AG10803 (cell line): ENCODE measurements around the gene GJC2.
"Not testable (repeated sequence)": the region's sequence is repeated elsewhere in the genome, so short reads cannot be mapped to it uniquely, and the experiment has no call there.

Experiments used
- DNase-seq: peaks from one replicate; pipeline ENCODE4 v3.0.0; 2010; ENCODE audit warnings: low read depth
- H3K4me3 ChIP-seq: 2 replicates; pipeline ENCODE4 v1.5.1; 2011; ENCODE audit warnings: mild to moderate bottlenecking, low read length, control low read depth
- TF ChIP-seq, protein P1 (sequence below): conservative IDR thresholded peaks from 2 replicates; pipeline ENCODE4 v1.5.1; 2011; ENCODE audit warnings: mild to moderate bottlenecking, low read length, control low read depth, inconsistent platforms

Gene GJC2

DNA sequence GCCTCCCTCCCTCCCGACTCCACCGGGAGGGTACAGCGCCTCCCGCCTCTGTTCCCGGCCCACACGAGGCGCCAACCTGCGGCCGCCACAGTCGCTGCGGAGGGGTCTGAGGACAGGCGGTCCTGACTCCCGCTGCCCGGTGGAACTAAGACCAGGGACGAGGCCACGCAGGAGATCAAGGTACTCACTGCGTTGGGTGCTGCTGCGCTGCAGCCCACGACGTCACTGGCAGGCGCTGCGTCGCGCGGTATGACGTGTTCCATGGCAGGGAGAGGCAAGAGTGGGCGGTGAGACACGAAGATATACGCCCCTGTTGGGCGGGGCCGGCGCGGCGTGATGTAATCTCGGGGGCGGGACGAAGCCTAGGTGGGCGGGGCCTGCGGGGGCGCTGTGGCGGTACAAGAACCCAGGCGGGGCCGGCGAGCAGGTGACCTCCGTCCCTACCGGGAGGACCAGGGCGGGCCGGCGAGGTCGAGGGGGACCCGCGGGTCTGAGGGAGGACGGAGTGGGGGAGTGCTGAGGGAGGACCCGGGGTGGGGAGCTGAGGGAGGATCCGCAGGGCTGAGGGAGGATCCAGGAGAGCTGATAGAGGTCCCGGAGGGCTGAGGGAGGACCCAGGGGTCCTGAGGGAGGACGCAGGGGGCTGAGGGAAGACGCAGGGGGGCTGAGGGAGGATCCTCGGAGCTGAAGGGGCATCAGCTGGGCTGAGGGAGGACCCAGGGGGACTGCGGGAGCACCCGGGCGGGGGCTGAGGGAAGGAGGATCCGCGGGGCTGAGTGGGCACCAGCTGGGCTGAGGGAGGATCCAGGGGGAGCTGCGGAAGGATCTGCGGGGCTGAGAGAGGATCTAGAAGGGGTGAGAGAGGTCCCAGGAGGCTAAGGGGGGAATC is 40.4 kb upstream of the GJC2 start, which contains the start of gene MRPL55:
TSS of gene MRPL55 (minus strand) at position 227 of the 889 bp plus-strand sequence. CDS start 1,039 bp downstream, outside the sequence.
- TF ChIP-seq, protein P1, sequence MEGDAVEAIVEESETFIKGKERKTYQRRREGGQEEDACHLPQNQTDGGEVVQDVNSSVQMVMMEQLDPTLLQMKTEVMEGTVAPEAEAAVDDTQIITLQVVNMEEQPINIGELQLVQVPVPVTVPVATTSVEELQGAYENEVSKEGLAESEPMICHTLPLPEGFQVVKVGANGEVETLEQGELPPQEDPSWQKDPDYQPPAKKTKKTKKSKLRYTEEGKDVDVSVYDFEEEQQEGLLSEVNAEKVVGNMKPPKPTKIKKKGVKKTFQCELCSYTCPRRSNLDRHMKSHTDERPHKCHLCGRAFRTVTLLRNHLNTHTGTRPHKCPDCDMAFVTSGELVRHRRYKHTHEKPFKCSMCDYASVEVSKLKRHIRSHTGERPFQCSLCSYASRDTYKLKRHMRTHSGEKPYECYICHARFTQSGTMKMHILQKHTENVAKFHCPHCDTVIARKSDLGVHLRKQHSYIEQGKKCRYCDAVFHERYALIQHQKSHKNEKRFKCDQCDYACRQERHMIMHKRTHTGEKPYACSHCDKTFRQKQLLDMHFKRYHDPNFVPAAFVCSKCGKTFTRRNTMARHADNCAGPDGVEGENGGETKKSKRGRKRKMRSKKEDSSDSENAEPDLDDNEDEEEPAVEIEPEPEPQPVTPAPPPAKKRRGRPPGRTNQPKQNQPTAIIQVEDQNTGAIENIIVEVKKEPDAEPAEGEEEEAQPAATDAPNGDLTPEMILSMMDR = no peak; the same call in 1 of the 2 replicates
- peak; percentile 93 for DNase-seq
- peak within 1 kb of the TSS; percentile 98 for H3K4me3 ChIP-seq

DNA sequence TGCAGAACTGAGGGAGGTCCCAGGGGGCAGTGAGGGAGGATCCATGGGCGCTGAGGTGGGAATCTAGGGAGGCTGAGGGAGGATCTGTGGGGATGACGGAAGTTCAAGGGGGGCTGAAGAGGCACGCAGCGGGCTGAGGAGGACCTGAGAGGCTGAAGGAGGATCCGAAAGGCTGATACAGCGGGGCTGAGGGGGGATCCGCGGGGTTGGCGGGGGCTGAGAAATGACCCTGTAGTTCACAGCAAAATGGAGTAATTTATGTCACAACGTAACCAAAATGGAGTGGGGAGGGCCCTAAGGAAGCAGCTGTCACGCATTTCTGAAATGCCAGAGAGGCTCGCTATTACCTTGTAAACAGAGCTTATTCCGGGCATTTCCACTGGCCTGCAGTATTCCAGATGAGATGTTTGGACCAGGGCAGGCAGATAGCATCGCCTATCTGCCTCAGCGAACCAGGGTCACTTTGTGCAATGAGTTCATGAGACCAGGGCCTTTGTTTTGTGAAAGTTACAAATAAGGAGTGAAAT is 39.7 kb upstream of the GJC2 start:
- TF ChIP-seq, protein P1 = no peak
- peak; percentile 50 for DNase-seq
- H3K4me3 ChIP-seq = peak overlapping the region; percentile 98

DNA sequence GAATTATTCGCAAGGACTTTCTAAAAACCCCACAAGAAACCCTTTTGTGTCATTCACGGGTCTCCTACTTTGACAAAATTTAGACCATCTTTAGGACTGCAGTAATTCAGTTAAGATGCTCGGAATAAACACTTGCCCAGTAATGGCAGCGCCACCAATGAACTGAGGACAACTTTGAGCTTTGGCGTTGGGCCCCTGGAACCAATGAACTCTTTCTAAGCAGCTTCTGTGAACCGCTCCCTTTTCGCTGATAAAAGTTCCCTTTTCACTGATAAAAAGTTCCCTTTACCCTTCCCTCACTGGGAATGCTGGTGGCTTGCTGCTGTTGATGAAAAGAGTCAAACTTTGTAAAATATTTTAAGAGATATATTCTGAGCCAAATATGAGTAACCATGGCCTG is 39.2 kb upstream of the GJC2 start:
- peak overlapping the region; percentile 98; the same call in 1 of the 2 replicates for H3K4me3 ChIP-seq
- no peak for DNase-seq
- TF ChIP-seq, protein P1 = no peak

DNA sequence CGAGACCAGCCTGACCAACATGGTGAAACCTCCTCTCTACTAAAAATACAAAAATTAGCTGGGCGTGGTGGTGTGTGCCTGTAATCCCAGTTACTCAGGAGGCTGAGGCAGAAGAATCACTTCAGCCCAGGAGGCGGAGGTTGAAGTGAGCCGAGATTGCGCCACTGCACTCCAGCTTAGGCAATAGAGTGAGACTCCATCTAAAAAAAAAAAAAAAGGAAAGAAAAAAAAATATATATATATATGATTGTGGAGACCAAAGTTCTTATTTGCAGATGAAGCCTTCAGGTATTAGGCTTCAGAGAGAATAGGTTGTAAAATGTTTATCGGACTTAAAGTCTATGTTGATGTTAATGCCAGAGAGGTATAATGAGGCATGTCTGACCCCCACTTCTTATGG is 38.4 kb upstream of the GJC2 start:
- DNase-seq, H3K4me3 ChIP-seq: not testable (repeated sequence)

DNA sequence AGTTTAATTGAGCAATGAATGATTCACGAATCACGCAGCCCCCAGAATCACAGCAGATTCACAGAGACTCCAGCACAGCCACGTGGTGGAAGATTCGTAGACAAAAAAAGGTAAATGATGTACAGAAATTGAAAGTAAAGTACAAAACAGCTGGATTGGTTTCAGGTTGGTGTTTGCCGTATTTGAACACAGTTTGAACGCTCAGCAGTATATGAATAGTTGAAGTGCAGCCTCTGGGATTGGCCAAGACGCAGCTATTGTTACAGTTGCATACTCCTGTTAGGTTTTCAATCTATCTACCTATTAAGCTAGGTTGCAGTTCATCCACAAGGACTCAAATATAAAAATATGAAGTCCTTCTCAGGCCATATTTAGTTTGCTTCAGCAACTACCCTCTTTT is 37.6 kb upstream of the GJC2 start:
- TF ChIP-seq, protein P1 = no peak
- H3K4me3 ChIP-seq = no peak overlapping the region
- no peak for DNase-seq

DNA sequence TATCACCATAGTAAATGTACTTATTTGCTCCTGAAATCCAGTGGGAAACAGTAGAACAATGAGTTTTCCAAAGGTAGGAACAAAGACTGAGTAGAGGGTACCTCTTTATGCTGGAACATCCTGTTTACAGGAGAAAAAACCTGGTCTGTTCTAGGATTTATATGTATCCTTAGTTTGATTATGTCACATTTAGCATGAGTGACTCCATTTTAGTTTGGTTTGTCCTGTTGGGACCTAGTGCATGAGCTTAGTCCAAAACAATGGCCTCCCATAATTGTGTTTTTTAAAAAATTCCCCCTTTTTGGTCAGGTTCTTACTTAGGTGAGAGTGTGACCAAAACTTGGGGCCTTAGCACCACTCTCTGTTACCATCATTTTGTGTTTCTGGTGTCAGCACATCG is 37.1 kb upstream of the GJC2 start:
- H3K4me3 ChIP-seq = no peak overlapping the region
- TF ChIP-seq, protein P1 = no peak
- no peak for DNase-seq

DNA sequence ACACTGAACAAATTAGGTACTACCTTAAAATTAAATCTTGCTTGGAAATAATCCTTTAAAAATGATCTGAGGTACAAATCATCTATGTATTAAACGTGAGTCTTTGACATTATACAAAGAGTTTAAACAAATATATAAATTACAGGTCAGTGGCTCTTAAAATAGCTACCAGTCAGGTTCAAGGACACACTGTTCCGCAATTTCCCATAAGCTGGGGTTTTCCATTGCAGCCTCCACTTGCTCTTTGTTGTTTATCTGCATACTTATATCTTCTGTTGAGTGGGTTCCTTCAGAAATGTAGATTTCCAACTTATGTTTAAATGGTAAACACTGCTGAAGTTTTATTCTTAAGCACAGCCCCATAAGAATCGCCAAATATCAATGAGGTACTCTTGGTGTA is 34.9 kb upstream of the GJC2 start:
- TF ChIP-seq, protein P1 = no peak
- H3K4me3 ChIP-seq = no peak overlapping the region
- no peak for DNase-seq
